ENCODE results near the gene BBS12.
"Not testable (repeated sequence)": the region's sequence is repeated elsewhere in the genome, so short reads cannot be mapped to it uniquely, and the experiment has no call there.

BBS12 gene

DNA sequence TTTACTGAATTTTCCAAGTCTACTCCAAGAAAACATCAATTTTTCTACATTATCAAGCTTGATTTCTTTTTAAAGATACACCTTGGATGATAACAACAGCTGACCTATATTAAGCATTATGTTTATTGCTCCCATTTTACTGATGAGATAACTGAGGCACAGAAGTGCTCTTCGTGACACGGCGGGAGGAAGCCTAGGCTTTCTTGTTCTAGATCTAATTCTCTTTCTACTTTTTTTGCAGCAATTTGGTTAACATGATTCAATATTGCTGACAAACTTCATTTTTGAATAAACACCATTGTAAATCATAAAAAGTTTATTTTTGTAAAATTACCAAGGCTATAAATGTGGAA, 33.8 kb downstream of the BBS12 start:
- DNase-seq, result no peak

DNA sequence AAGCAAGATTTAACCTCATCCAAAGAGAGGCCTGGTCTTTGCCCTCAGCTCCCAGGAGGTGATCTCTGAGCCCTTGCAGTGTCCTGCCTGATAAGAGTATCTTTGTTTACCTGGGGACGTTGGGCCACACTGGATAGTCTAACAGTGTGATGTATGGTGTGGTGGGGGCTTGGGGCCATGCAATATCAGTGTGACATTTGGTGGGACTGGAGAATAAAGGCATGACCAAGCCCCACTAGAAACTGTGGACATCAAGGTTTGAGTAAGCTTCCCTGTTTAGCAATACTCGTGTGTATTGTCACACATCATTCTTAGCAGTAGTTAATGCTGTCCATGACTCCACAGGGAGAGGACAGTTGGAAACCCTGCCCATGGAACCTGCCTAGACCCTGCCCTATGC, 34.4 kb downstream of the BBS12 start:
- DNase-seq, result no peak

DNA sequence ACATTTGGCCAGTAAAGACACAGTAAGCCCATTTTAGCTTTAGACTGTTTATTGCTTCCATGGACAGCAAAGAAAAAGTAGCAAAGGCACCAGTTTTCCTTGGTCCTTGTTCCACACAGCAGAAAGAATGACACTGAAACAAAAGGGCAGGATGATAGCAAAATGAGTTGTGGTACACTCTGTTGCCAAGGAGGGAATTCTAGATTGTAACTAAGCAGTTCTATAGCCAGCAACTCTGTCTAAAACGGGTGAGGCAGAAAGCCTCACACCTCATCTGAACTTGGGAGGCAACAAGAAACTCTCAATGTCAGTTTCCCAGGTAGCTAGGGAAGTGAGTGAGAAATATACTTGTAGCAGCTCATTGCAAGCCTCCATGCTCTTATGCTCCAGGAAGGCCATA, 39.2 kb downstream of the BBS12 start:
- DNase-seq, result no peak

DNA sequence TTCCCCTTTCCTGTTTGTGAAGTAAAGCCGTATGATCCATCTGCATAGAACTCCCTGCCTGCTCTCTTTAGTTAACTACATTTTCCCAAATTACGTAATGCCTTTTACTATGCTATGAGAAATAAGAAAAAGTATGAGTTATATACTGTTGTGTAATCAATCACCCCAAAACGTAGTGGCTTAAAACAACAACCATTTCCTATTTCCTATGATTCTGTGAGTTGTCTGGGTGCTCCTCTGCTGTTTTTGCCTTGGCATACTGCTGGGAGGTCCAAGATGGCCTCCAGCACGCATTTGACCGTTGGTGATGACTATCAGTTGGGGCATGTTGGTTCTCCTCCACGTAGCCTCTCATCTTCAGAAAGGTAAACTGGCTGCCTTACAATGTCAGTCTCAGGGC, 39.8 kb downstream of the BBS12 start:
- DNase-seq, result no peak

DNA sequence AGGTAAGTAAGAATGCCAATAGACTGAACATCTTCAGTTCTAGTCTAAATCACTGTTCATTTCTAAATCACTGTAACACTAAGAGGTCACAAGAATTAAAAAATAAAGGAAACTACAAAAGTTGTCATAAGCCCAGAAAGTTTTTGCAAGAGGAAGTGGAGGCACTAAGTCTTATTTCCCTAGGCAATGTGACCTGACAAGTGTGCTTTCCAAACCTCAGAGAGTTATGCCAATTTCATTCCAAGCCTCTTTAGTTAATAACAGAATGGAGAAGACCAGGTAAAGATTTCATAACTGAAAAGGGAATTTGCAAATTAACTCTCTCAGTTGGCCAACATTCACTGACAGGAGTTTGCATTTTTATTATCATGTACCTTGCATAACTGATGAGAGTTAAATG, 40.5 kb downstream of the BBS12 start:
- no peak for DNase-seq

DNA sequence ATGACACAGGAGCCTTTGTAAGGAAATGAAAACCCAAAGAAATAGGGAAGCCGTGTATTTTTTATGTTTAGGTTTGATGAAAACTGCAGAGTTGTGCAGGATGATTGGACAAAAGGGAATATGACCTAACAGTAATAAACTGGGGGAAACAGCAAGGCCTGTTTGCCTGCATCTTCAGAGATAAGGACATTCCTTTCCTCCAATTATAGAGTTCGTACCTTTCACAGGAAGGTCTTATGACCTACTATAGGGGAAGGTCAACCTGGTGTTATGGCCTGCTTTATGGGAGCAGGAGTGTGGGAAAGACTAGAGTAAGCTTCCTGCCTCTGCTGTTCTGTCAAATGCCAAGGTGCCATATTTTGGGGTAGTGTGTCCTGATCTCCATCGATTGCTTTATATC, 42.5 kb downstream of the BBS12 start:
- no peak for DNase-seq

DNA sequence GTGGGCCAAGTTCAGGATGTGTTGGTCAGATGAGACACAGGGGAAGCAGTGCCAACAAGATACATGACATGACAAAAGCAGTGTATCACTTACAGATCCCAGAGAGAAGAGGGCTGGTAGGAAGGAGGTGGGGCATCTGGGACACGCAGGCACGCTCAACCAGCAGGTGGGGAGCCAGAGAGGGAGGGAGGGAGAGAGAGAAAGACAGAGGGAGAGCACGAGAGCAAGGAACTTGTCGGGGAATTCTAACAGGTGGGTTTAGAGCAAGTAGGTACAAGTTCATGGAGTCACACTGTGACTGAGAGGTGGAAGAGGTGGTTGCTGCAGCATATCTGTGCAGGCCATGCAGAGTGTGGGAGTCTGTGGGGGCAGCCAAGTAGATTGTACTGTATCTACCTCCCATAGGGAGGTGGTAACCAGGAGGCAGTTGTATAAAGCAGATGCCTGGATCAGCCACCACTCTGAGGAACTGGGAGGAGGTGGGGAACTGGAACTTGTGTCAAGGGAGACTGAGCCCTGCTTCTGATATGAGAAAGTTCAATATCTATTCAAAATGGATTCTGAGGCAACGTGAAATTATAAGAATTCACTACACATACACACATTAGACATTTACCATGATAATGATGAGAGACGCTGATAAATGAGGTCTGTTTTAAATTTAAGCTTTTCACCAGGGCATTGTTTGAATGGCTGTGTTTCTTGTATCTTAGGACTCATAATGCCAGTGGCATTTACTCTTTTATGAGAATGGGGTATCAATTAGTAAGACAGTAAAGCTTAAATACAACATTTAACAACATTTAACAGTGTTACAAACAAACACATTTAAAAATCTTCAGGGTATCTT, 43.7 kb downstream of the BBS12 start:
- no peak for DNase-seq

DNA sequence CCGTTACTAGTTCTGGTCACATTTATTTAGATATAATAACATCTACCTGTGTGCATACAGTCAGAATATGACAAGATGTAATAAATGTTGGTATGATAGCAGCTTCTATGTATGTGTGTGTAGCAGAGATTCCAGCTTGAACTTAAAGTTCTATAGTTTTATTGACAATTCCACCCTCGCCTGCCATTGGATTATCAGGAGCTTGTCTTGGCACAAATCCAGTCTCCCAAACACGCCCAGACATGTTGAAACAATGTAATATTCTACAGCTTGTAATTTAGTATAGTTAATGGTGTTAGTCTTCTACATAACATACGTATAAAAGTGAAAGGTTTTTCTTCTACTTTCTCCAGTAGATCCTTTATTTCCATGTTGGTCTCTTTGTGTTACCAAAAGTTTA, 44.4 kb downstream of the BBS12 start:
- DNase-seq, result no peak

DNA sequence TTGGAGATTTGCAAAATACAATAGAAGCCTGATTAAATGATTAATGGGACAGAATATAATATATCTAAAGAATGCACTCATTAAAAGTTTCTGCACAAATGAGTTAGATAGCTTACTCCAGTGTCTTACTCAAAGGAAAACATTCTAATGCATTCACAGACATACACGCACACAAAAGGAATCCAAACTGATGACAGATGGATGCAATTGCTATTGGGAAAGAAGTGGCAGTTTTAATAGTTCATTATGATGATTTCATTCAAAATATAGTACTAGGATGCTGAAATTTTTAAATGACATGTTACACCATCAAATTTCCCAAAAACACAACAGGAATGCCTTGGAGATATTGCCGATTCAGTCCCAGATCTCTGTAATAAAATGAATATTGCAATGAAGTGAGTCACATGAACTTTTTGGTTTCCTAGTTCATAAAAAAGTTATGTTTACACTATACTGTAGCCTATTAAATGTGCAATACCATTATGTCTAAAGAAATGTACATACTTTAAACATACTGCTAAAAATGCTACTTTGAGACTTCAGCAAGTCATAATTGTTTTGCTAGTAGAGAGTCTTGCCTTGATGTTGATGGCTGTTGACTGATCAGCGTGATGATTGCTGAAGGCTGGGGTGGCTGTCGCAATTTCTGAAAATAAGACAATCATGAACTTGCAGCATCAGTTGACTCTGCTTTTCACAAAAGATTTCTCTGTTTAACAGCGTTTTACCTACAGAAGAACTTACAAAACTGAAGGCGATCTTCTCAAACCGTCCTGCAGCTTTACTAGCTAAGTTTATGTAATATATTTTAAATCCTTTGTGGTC, 45.6 kb downstream of the BBS12 start:
- DNase-seq, result no peak

DNA sequence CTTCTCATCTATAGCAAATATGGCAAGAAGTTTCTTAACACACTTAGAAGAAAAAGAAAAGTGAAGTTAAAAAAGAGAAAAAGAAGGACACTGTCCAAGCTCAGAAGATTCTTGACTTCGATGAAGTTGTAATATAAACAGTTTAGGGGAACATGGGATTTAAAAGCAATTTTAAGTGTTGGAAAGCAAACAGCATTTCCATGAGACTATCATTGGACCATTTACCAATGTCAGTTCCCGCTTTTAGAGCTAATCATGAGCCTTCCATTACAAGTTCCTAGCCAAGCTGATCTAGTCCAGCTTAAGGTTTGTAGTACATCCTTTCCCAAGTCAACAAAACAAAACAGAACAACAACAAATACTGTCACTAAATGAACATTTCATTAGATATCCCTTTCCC, 49.0 kb downstream of the BBS12 start:
- no peak for DNase-seq

DNA sequence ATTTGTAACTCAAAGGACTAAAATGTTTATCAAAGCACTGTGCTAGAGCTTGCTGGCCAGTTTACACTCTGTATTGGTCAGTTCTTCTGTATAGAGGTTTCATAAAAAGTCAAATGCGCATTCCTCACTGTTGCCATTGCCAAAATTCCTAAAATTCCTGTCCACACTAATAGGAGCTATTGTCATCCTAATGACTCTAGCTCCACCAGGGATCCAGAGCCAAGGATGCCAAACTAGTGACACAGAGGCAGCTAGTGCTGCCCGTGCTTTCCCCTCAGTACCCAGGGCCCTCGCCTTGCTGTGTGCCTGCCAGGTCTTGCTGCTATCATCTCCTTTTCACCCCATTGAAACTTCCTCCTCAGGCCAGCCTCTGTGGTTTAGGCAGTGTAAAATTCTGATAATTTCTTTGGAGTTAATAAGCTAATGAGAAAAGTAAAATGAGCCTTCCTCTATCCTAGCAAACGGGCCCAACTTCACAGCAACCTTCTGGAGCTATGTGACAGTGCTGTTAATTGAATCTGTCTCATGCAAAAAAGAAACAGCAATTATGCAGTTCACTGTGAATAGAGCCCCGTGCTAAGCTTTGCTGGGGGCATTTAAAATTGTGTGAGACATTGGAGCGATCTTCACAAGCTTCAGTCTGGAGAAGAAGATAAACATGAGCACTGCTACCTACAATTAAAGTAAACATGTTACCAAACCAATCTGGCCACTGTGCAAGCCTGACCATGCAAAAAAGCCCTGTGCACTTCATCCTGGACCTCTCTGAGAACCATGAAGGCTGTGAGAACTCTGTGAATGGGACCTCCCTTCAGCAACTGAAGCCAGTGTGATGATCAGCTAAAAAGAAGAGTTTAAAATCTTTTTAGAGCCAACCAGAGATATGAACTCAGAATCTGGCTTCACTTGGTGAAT, 51.1 kb downstream of the BBS12 start:
- no peak for DNase-seq

DNA sequence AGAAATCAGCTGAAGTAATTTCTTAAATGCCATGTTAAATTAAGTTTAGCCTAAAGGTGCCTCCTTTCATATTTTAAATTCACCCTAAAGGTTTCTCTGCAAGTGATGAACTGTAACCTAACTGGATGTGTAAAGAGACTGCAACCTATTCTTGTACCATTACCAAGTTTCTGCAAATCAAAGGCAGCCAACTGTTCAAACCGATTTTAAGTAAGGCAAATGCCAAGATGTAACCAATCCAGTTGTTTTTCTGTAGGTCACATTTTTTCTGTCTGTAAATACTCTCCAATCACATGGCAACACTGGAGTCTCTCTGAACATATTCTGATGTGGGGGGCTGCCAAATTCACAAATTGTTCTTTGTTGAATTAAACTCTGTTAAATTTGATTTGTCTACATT, 51.8 kb downstream of the BBS12 start:
- no peak for DNase-seq

DNA sequence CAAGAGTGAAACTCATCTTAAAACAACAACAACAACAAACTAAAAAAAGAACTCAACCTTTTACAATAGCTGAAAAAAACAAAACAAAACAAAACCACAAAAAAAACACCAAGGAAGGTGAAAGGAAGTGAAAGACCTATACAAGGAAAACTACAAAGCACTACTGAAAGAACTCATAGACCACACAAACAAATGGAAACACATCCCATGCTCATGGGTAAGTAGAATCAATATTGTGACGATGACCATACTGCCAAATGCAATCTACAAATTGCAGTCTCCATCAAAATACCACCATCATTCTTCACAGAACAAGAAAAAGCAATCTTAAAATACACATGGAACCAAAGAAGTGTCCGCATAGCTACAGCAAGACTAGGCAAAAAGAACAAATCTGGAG, 52.6 kb downstream of the BBS12 start:
- DNase-seq, result no peak

DNA sequence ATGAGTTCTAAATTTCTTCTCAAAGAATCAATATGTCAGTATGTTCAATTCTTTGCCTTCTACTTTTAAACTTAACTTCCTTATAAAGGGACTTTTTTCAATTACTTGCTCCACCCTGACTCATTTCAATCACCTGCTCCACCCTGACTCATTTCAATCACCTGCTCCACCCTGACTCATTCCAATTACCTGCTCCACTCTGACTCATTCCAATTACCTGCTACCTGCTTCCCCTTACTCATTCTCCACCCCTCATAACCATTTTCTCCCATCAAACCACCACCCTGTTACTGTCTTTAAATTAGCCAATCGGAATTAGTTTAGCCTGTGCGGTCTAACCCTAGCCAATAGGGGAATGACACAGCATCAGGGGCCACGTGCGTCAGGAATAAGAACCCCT, 53.8 kb downstream of the BBS12 start:
- not testable (repeated sequence) for DNase-seq

DNA sequence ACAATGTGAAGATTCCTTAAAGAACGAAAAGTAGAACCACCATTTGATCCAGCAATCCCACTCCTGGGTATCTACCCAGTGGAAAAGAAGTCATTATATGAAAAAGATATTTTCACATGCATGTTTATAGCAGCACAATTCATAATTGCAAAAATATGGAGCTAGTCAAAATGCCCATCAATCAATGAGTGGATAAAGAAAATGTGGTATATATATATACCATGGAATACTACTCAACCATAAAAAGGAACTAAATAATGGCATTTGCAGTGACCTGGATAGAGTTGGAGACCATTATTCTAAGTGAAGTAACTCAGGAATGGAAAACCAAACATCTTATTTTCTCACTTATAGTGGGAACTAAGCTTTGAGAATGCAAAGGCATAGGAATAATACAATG, 54.4 kb downstream of the BBS12 start:
- not testable (repeated sequence) for DNase-seq

DNA sequence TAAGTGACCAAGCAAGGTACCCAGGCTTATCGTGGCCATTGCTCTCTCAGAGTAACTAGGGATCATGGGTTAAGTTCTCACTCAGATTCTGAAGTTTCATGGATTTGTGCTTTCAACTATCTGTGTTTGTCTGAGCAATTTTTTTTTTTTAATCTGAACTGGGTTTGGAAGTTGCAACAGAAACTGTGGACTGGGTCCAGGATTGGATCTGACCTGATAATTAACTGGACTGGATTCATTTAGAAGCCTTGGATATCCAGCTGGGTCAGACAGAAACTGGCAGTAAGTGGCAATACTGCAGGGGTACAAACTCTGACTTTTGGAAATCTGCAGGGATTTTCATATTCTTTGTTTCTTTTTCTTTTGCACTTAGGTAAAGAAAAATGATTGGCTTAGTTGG, 55.4 kb downstream of the BBS12 start:
- DNase-seq, result no peak

DNA sequence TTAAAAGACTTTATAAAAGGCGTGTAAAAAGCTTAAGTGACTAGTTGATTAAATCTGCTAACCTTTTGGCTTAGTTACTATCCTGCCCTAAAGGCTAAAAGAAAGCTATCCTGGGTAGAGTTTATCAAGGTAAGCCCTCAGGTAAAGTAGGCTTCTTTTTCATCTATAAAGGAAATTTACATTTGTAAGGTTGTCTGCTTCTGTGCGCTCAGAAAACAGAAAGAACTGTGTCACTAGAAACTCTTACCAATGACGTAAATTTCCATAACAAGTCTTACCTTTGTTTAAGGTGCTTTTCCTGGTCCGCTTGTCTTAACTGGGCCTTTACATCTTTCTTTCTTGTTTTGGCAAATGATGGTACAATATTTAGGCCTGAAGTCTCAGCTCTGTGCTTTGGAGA, 56.4 kb downstream of the BBS12 start:
- no peak for DNase-seq

DNA sequence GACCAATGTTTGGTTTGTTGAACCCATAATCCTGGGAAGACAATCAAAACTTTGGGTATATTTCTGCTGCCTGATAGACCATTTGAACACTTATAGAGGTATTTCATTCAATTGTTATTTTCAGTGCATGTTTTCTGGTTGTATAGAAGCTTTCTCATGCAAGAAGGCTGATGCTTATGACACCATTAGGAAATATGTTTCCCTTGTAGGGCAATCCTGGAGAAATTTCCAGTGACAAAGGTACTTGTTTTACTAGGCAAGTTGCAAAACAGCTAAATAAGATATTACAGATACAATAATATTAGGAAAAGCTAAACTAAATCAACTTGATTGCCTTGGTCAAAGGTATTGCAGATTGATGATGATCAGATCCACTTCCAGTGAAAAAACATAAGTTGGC, 61.3 kb downstream of the BBS12 start:
- DNase-seq, result no peak

All from NCI-H2029 treated with DMSO at 0.1 percent for 48 hours (cell line).